OCI-LY1 (cell line): ENCODE data around the gene ATP6V0B.
A peak's percentile ranks its signal among the peaks of the same experiment; 100 is the strongest.

Source experiments
- H2AFZ ChIP-seq: fragments of 200-600 bp; sonication (generic), shearing (Covaris generic); 2 replicates; pipeline ENCODE4 v1.6.0; 2014; ENCODE audit warnings: antibody characterized with exemption, mild to moderate bottlenecking, low read length
- H3F3A ChIP-seq: fragments of 200-600 bp; sonication (generic), shearing (Covaris generic); 2 replicates; pipeline ENCODE4 v1.6.0; 2014; ENCODE audit warnings: mild to moderate bottlenecking, antibody characterized with exemption, low read length, moderate library complexity; ENCODE audit not compliant: insufficient read depth
- H3K27ac ChIP-seq: fragments of 200-600 bp; sonication (generic); 2 replicates; pipeline ENCODE4 v1.5.1; 2014; ENCODE audit warnings: low read length, mixed run types, mild to moderate bottlenecking, low read depth; ENCODE audit not compliant: poor library complexity, severe bottlenecking
- H3K27me3 ChIP-seq: fragments of 200-600 bp; sonication (generic); 2 replicates; pipeline ENCODE4 v1.6.0; 2014; ENCODE audit warnings: antibody characterized with exemption, mild to moderate bottlenecking, low read length, moderate library complexity; ENCODE audit not compliant: insufficient read depth
- H3K36me3 ChIP-seq: fragments of 200-600 bp; sonication (generic); 2 replicates; pipeline ENCODE4 v1.6.1; 2014; ENCODE audit warnings: mild to moderate bottlenecking, antibody characterized with exemption, low read length, moderate library complexity, mixed read lengths; ENCODE audit not compliant: insufficient read depth
- H3K4me1 ChIP-seq: fragments of 200-600 bp; sonication (generic); 2 replicates; pipeline ENCODE4 v1.5.1; 2014; ENCODE audit warnings: mild to moderate bottlenecking, low read length, moderate library complexity; ENCODE audit not compliant: insufficient read depth, severe bottlenecking
- H3K4me2 ChIP-seq: fragments of 200-600 bp; sonication (generic), shearing (Covaris generic); 2 replicates; pipeline ENCODE4 v1.6.1; 2014; ENCODE audit warnings: low read length
- H3K4me3 ChIP-seq: fragments of 200-600 bp; sonication (generic); 2 replicates; pipeline ENCODE4 v1.5.1; 2014; ENCODE audit warnings: low read length, low read depth, mild to moderate bottlenecking, mixed read lengths; ENCODE audit not compliant: poor library complexity, severe bottlenecking
- H3K79me2 ChIP-seq: fragments of 200-600 bp; shearing (Covaris generic); 2 replicates; pipeline ENCODE4 v1.6.1; 2016; ENCODE audit warnings: mixed run types, low read length, mixed read lengths; ENCODE audit not compliant: insufficient read depth
- H3K9ac ChIP-seq: fragments of 200-600 bp; sonication (generic), shearing (Covaris generic); 2 replicates; pipeline ENCODE4 v1.6.1; 2014; ENCODE audit warnings: mild to moderate bottlenecking, low read length, mixed read lengths
- H3K9me2 ChIP-seq: fragments of 200-600 bp; sonication (generic), shearing (Covaris generic); 2 replicates; pipeline ENCODE4 v1.6.1; 2014; ENCODE audit warnings: low read depth, mild to moderate bottlenecking, low read length, mixed read lengths
- H3K9me3 ChIP-seq: fragments of 200-600 bp; shearing (Covaris generic); 2 replicates; pipeline ENCODE4 v1.6.1; 2014; ENCODE audit warnings: low read length, mixed read lengths
- H4K20me1 ChIP-seq: fragments of 200-600 bp; sonication (generic), shearing (Covaris generic); 2 replicates; pipeline ENCODE4 v1.6.0; 2016; ENCODE audit warnings: mild to moderate bottlenecking, low read length; ENCODE audit not compliant: insufficient read depth
- CTCF ChIP-seq: fragments of 200-600 bp; sonication (generic), shearing (Covaris generic); IDR thresholded peaks from 2 replicates; pipeline ENCODE4 v1.5.1; 2017; ENCODE audit warnings: mild to moderate bottlenecking, antibody characterized with exemption, low read length, moderate library complexity, mixed read lengths
- EZH2 ChIP-seq: fragments of 200-600 bp; sonication (generic), shearing (Covaris generic); IDR thresholded peaks from 2 replicates; pipeline ENCODE4 v1.8.0; 2017; ENCODE audit warnings: borderline replicate concordance, mixed run types, mild to moderate bottlenecking, antibody characterized with exemption, low read length, moderate library complexity, mixed read lengths

Gene ATP6V0B

GRCh38 chr1:43965316-43965715, 9.4 kb upstream of the ATP6V0B start:
- no peaks in the 10 kb centered on the region for H3K79me2 ChIP-seq
- H3K36me3 ChIP-seq, result peaks cover 19% of the 10 kb centered on the region; the same call in 1 of the 2 replicates
- H3K9me2 ChIP-seq, result no peaks in the 10 kb centered on the region
- no peak overlapping the region for H3K4me2 ChIP-seq
- no peaks in the 10 kb centered on the region for H3K9me3 ChIP-seq
- no peak overlapping the region for H3K9ac ChIP-seq
- H4K20me1 ChIP-seq, result no peaks in the 10 kb centered on the region
- no peaks in the 10 kb centered on the region for H3K27me3 ChIP-seq
- no peak overlapping the region for H3K4me3 ChIP-seq
- no peaks in the 10 kb centered on the region for H3F3A ChIP-seq
- H3K27ac ChIP-seq, result no peak overlapping the region
- TF ChIP-seq CTCF (no peak), EZH2 (no peak)
- H2AFZ ChIP-seq, result no peak overlapping the region
- H3K4me1 ChIP-seq, result no peaks in the 10 kb centered on the region

GRCh38 chr1:43968348-43968948, 6.3 kb upstream of the ATP6V0B start:
- H3K4me2 ChIP-seq, result no peak overlapping the region

GRCh38 chr1:43969416-43969745, 5.4 kb upstream of the ATP6V0B start:
- H3K9me2 ChIP-seq, result no peaks in the 10 kb centered on the region
- H3K27me3 ChIP-seq, result no peaks in the 10 kb centered on the region
- H3K36me3 ChIP-seq, result peaks cover 25% of the 10 kb centered on the region
- H4K20me1 ChIP-seq, result no peaks in the 10 kb centered on the region
- peak overlapping the region; percentile 89 for H3K4me3 ChIP-seq
- no peaks in the 10 kb centered on the region for H3K9me3 ChIP-seq
- no peak overlapping the region for H3K9ac ChIP-seq
- no peaks in the 10 kb centered on the region for H3K79me2 ChIP-seq
- H3K27ac ChIP-seq, result no peak overlapping the region
- H3K4me2 ChIP-seq, result peak overlapping the region; percentile 43
- H3F3A ChIP-seq, result no peaks in the 10 kb centered on the region
- peaks cover 20% of the 10 kb centered on the region for H3K4me1 ChIP-seq
- TF ChIP-seq CTCF (no peak), EZH2 (no peak)
- no peak overlapping the region for H2AFZ ChIP-seq

More at GRCh38 chr1:43968348-43968948, 6.3 kb upstream of the ATP6V0B start:
- H3K27ac ChIP-seq, result no peak overlapping the region
- no peaks in the 10 kb centered on the region for H3K27me3 ChIP-seq
- H3K4me3 ChIP-seq, result no peak overlapping the region
- no peak for TF ChIP-seq EZH2
- TF ChIP-seq CTCF, result no peak
- H3K9ac ChIP-seq, result no peak overlapping the region
- no peaks in the 10 kb centered on the region for H4K20me1 ChIP-seq
- H3K36me3 ChIP-seq, result peaks cover 19% of the 10 kb centered on the region
- no peaks in the 10 kb centered on the region for H3F3A ChIP-seq
- no peaks in the 10 kb centered on the region for H3K9me2 ChIP-seq
- H3K4me1 ChIP-seq, result peaks cover 10% of the 10 kb centered on the region
- H3K79me2 ChIP-seq, result no peaks in the 10 kb centered on the region
- no peaks in the 10 kb centered on the region for H3K9me3 ChIP-seq
- H2AFZ ChIP-seq, result no peak overlapping the region
